ENCODE data around the gene PPP1R7.

The PPP1R7 gene

GRCh38 chr2:241204010-241204384 lies 53.7 kb downstream of the PPP1R7 start:
- Histone ChIP-seq H3K79me2 (ENCODE audit: insufficient read depth, low read length) (no peaks in the 10 kb centered on the region), H3K9ac (ENCODE audit: low read depth, low read length, poor library complexity, severe bottlenecking) (no peak overlapping the region), H3K4me1 (ENCODE audit: insufficient read depth, low read length, poor library complexity, severe bottlenecking) (no peaks in the 10 kb centered on the region), H3K9me3 (ENCODE audit: insufficient read depth, low read depth, low read length) (no peaks in the 10 kb centered on the region), H3K4me2 (ENCODE audit: low read depth, low read length, poor library complexity, severe bottlenecking) (no peak overlapping the region), H3K9me2 (replicated peaks; ENCODE audit: low read depth, low read length) (no peaks in the 10 kb centered on the region), H3F3A (ENCODE audit: low read depth) (no peaks in the 10 kb centered on the region), H3K36me3 (ENCODE audit: insufficient read depth, low read length) (no peaks in the 10 kb centered on the region), H3K4me3 (ENCODE audit: low read length, poor library complexity, severe bottlenecking) (no peak overlapping the region), H2AFZ (ENCODE audit: low read length) (no peak overlapping the region), H3K27me3 (ENCODE audit: insufficient read depth, low read length, poor library complexity, severe bottlenecking) (no peaks in the 10 kb centered on the region), H4K20me1 (ENCODE audit: insufficient read depth, low read length, poor library complexity, severe bottlenecking) (no peaks in the 10 kb centered on the region)
- TF ChIP-seq EZH2phosphoT487 (IDR thresholded peaks at IDR 0.05; ENCODE audit: borderline replicate concordance) (no peak), CTCF (conservative IDR thresholded peaks at IDR 0.05; ENCODE audit: low read length) (no peak)

- Histone ChIP-seq H3K4me1 (ENCODE audit: insufficient read depth, low read length, poor library complexity, severe bottlenecking) (no peaks in the 10 kb centered on the region), H4K20me1 (ENCODE audit: insufficient read depth, low read length, poor library complexity, severe bottlenecking) (no peaks in the 10 kb centered on the region), H3K4me3 (ENCODE audit: low read length, poor library complexity, severe bottlenecking) (no peak overlapping the region), H3K79me2 (ENCODE audit: insufficient read depth, low read length) (no peaks in the 10 kb centered on the region), H3K27me3 (ENCODE audit: insufficient read depth, low read length, poor library complexity, severe bottlenecking) (no peaks in the 10 kb centered on the region), H3K9ac (ENCODE audit: low read depth, low read length, poor library complexity, severe bottlenecking) (no peak overlapping the region), H3K4me2 (ENCODE audit: low read depth, low read length, poor library complexity, severe bottlenecking) (no peak overlapping the region), H2AFZ (ENCODE audit: low read length) (no peak overlapping the region), H3K9me2 (replicated peaks; ENCODE audit: low read depth, low read length) (no peaks in the 10 kb centered on the region), H3F3A (ENCODE audit: low read depth) (no peaks in the 10 kb centered on the region), H3K36me3 (ENCODE audit: insufficient read depth, low read length) (no peaks in the 10 kb centered on the region), H3K9me3 (ENCODE audit: insufficient read depth, low read depth, low read length) (no peaks in the 10 kb centered on the region)
- TF ChIP-seq EZH2phosphoT487 (IDR thresholded peaks at IDR 0.05; ENCODE audit: borderline replicate concordance), result no peak
- TF ChIP-seq CTCF (conservative IDR thresholded peaks at IDR 0.05; ENCODE audit: low read length), result no peak
Measured at GRCh38 chr2:241204490-241204889, 54.2 kb downstream of the PPP1R7 start.

- Histone ChIP-seq H3K79me2 (ENCODE audit: insufficient read depth, low read length) (no peaks in the 10 kb centered on the region), H3K4me3 (ENCODE audit: low read length, poor library complexity, severe bottlenecking) (no peak overlapping the region), H3K9me2 (replicated peaks; ENCODE audit: low read depth, low read length) (no peaks in the 10 kb centered on the region), H3K36me3 (ENCODE audit: insufficient read depth, low read length) (no peaks in the 10 kb centered on the region), H3K4me2 (ENCODE audit: low read depth, low read length, poor library complexity, severe bottlenecking) (no peak overlapping the region), H3F3A (ENCODE audit: low read depth) (no peaks in the 10 kb centered on the region), H2AFZ (ENCODE audit: low read length) (no peak overlapping the region), H3K9me3 (ENCODE audit: insufficient read depth, low read depth, low read length) (no peaks in the 10 kb centered on the region), H3K9ac (ENCODE audit: low read depth, low read length, poor library complexity, severe bottlenecking) (no peak overlapping the region), H4K20me1 (ENCODE audit: insufficient read depth, low read length, poor library complexity, severe bottlenecking) (no peaks in the 10 kb centered on the region), H3K4me1 (ENCODE audit: insufficient read depth, low read length, poor library complexity, severe bottlenecking) (no peaks in the 10 kb centered on the region), H3K27me3 (ENCODE audit: insufficient read depth, low read length, poor library complexity, severe bottlenecking) (no peaks in the 10 kb centered on the region)
- TF ChIP-seq CTCF (conservative IDR thresholded peaks at IDR 0.05; ENCODE audit: low read length) (no peak), EZH2phosphoT487 (IDR thresholded peaks at IDR 0.05; ENCODE audit: borderline replicate concordance) (no peak)
Measured at GRCh38 chr2:241205086-241205485, 54.8 kb downstream of the PPP1R7 start.

Measured in Loucy (cell line).